NCI-H2107 treated with DMSO at 0.1 percent for 48 hours (cell line): ENCODE data around the gene RITA1.

Experiments used
- DNase-seq: peaks from one replicate; lab custom pipeline; 2025; ENCODE audit not compliant: unreplicated experiment; lab: John Stamatoyannopoulos, UW

RITA1 gene

DNA sequence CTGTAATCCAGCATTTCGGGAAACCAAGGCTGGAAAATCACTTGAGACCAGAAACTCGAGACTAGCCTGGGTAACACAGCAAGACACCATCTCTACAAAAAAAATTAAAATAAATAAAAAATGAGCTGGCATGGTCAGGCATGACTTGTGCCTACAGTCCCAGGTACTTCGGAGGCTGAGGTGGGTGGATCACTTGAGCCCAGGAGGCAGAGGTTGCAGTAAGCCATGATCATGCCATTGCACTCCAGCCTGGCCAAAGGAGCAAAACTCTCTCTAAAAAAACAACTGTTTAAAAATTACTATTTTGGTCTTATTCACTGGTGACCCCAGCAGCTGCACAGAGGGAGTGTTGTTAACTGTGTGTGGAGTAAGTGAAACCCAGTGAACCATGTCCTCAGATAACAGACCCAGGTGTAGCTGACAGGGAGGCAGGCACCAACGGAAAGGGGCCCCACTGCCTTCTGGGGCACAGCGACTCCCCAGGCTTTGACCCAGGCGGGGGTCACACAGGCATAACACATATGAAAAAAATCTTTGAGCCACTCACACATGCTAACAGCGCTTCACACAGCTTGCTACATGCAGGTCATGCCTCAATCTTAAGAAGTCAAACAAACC, 12.3 kb upstream of the RITA1 start:
- DNase-seq: no peak

DNA sequence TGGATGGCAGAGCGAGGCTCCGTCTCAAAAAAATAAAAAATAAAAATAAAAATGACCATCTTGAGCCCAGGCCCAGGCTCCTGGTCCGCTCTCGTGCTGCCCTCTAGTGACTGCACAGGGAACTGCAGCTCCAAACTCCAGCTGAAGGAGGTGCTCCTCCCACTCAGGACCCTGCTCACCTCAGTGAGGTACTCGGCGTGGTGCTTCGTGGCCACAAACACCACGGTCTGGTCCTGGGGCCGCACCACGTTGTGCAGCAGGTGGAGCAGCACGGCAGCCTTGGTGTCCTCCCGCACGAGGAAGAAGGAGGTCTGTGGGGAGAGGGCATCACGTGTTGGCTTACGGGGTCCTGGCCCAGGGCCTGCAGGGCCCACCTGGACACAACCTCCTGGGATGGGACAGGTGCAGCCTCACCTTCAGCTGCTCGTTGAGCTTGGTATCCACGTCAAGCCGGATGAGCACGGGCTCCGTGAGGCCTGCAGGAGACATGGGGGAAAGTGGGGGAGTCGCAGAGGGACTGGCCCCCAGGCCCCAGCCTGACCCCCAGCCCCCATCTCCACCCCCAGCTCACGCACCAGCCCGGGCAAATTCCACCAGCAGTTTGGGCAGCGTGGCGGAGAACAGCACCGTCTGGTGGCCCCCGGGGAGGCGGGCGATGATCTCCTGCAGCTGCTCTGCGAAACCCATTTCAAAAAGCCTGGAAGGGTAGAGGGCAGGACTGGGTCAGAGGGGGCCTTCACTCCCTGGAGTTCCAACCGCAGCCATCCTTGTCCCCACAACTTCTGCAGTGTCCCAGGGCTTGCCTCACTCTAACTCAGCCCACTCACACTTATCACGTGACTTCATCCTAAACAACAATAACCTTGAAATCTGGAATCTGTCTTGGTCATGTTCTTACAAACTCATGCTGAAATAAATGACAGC, 10.8 kb upstream of the RITA1 start:
- peak; percentile 27 for DNase-seq

DNA sequence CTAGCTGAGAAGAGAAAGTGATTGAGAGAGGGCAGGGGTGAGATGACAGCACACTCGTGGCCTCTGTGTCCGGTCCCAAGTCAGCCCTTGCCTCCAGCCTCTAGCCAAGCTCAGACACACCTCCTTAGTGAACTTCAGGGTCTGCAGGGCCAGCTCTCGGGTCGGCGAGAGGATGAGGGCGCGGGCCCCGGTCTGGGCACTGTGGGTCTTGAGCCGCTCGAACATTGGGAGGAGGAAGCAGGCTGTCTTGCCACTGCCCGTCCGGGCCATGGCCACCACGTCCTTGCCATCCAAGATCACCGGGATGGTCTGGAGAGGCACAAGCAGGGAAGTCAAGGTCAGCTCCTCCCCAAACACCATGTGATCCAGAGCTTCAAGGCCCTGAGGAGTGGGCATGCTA, 6.5 kb upstream of the RITA1 start:
- DNase-seq: no peak

DNA sequence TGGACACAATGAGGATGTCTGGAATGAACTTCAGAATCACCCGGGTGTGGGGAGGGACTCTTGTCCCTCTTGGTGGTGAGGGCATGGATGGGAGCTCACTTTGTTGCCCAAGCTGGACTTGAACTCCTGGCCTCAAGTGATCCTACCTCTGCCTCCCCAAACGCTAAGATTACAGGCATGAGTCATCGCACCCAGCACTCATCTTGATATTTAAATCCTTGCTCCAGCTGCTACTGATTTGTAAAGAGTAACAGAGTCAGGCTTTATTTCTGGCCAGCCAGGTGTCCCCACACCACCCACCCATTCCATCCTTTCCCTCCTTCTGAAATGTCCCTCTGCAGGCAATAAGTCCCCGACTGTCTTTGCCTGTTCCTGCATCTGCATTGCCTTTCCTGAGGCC, 5.2 kb upstream of the RITA1 start:
- DNase-seq: no peak

- no peak for DNase-seq
These were observed 3.5 kb upstream of the RITA1 start for GRCh38 chr12:113181975-113182374.

- DNase-seq: no peak
These were observed 2.4 kb upstream of the RITA1 start for GRCh38 chr12:113183030-113183589.

DNA sequence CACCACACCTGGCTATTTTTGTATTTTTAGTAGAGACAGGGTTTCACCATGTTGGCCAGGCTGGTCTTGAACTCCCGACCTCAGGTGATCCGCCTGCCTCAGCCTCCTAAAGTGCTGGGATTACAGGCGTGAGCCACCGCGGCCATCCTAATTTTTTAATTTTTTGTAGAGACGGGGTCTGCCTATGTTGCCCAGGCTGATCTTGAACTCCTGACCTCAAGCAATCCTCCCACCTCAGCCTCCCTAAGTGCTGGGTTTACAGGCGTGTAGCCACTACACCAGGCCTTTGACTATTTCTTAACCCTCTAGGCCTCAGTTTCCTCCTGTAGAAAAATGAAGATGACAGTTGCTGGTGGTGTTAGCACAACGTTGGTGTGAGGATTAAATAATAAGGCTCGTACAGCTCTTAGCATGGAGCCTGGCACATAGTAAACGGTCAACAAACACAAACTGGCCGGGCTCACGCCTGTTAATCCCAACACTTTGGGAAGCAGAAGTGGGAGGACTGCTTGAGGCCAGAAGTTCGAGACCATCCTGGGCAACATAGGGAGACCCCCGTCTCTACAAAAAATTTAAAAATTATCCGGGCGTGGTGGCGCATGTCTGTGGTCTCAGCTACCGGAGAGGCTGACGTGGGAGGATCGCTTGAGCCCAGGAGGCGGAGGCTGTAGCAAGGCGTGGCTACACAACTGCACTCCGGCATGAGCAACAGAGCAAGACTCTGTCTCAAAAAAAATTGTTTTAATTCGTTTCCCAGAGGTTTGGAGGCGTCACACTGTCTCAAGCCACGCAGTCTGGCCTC, 1.2 kb upstream of the RITA1 start:
- DNase-seq: no peak

GRCh38 chr12:113184900-113185179, 681 bp upstream of the RITA1 start:
- DNase-seq: peak; percentile 80

- no peak for DNase-seq
These were observed 478 bp downstream of the RITA1 start for GRCh38 chr12:113186033-113186365.

GRCh38 chr12:113186666-113187325, 1.3 kb downstream of the RITA1 start:
- DNase-seq: no peak

- no peak for DNase-seq
These were observed 3.8 kb downstream of the RITA1 start for GRCh38 chr12:113189361-113189760.

- no peak for DNase-seq
These were observed 5.2 kb downstream of the RITA1 start for GRCh38 chr12:113190761-113191160.

GRCh38 chr12:113191227-113191626, 5.7 kb downstream of the RITA1 start:
- no peak for DNase-seq

GRCh38 chr12:113194971-113195391, 9.5 kb downstream of the RITA1 start:
- no peak for DNase-seq

DNA sequence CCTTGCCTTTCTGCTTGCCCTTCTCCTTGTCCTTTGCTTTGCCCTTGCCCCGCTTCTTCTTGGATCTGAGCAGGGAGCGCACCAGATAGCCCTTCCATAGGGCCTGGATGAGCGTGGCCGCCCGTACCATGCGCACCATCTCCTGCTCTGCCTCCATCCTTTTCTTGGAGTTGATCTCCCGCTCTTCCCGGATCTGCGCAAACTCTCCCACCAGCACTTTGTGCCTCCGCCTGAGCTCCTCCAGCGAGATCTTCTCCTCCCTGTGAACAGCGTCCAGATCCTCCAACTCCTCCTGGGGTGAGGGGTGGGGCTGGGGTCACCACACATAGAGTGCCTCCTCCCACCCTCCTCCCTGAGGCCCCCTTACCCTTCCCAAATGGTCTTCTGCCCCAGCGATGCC, 10.1 kb downstream of the RITA1 start:
- DNase-seq: no peak

DNA sequence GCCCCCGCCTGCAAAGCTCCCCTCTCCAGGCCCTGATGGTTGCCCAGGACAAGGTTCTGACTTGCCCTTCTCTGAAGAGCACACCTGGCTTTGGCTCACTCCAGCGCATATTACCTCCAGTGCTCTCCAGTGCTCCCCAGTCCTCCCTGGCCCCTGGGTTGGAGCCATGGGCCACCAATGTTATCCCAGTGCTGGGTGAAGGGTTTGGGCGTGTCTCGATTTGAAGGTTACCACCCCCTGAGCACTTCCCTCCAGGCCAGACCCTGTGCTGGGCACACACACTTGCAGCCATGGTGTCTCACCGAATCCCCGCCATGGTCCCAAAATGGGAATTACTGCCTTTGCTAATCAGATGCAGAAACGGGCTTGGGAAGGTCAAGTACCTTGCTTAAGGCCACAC, 11.1 kb downstream of the RITA1 start:
- no peak for DNase-seq

GRCh38 chr12:113196990-113197389, 11.5 kb downstream of the RITA1 start:
- peak; percentile 60 for DNase-seq

DNA sequence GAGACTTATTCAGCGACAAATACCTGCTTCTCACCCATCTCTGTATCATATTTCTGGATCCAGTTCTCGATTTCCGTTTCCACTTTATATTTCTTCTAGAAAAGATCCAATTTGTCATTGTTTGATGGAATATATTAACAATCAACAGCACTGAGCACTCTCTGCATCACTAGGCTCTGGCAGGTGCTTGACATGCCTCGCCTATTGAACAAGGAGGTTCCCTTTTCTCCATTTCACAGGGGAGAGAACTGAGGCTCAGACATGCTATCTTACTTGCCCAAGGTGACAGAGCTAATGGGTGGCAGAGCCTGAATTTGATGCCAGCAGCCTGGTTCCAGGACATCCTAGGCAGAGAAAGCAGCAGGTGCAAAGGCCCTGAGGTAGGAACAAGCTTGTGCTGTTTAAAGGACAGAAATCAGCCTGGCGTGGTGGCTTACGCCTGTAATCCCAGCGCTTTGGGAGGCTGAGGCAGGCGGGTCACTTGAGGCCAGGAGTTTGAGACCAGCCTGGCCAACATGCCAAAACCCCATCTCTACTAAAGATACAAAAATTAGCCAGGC, 12.1 kb downstream of the RITA1 start:
- DNase-seq: no peak

GRCh38 chr12:113198296-113198695, 12.8 kb downstream of the RITA1 start:
- no peak for DNase-seq

DNA sequence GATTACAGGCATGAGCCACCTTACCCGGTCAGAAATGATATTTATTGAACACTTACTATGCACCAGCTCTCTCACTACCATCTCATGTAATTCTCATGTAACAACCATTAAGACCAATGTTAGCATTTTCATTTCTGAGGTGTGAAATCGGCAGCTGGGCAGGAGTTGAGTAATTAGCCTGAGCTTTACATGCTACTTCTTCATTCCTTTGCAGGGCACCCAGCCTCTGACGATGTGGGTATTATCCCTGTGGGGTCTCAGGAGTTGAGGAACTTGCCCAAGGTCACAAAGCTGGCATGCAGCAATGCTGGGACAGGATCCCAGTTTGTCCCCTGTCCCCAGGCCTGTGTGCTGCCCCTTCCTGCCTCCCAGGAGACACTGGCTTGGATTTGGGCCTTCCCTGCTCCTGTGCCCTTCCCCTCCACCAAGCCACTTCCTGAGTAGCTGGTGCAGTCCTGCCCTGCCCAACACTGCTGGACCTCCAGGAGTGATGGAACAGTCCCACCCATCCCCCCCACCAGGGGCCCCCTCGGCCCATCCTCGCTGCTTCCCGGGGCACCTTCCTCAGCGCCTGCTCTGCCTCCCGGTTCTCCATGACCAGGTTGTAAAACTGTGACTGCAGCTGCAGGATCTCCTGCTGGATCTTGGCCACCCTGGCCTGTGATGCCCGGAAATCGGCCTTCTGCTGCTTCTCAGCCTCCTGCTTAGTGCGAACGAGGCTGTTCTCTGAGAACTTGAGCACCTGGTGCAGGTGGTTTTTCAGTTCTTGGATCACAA, 14.7 kb downstream of the RITA1 start:
- DNase-seq: no peak
